ENCODE measurements around the gene NADK2.

DNA sequence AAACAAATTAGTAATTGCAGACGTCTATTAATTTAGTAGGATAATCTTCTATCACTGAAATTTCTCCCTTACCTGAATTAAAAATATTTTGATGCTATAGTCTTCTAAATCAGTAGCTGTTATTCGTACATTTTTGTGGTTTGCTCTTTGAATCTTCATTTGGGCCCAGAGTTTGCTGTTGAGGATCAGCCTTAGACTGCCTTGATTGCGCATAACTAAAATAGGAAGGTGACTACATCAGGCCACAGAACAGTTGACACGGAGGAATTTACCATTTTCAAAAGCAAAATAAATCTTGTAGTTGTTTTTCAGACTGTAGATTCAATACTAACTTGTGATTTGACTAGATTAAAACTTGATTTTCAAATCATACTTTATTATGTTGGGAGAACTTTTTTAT lies 11.8 kb upstream of the NADK2 start:
- no peak for TF ChIP-seq GATA2 (IDR thresholded peaks at IDR 0.05; ENCODE audit: low read depth, low read length)
- TF ChIP-seq GATA3 (IDR thresholded peaks at IDR 0.05; ENCODE audit: low read depth, low read length): no peak
